Measurements from ENCODE around the gene COL10A1.

The COL10A1 gene

GRCh38 chr6:116139917-116140316 is 14.0 kb upstream of the COL10A1 start:
- no peaks in the 10 kb centered on the region for H3K9me3 ChIP-seq (replicated peaks in 1 of 2; ENCODE audit: control insufficient read depth in 2 of 2, insufficient read depth in 1 of 2, low read depth in 1 of 2, low read length in 2 of 2)
- H3K9ac ChIP-seq (ENCODE audit: low read depth, low read length, poor library complexity), result no peak overlapping the region
- no peak overlapping the region for H4K91ac ChIP-seq (ENCODE audit: low read depth, low read length, poor library complexity)
- H3K4ac ChIP-seq (ENCODE audit: low read length), result no peak overlapping the region
- H3K36me3 ChIP-seq (replicated peaks in 1 of 2; ENCODE audit: control insufficient read depth in 2 of 2, insufficient read depth in 2 of 2, low read length in 2 of 2), result no peaks in the 10 kb centered on the region
- H2BK5ac ChIP-seq (ENCODE audit: low read length), result no peak overlapping the region
- no peak overlapping the region for H2AK5ac ChIP-seq (ENCODE audit: low read depth, low read length)
- no peak overlapping the region for H3K4me3 ChIP-seq (ENCODE audit: low read length in 2 of 2)
- H2BK120ac ChIP-seq (ENCODE audit: low read depth, low read length), result no peak overlapping the region
- no peaks in the 10 kb centered on the region for H3K79me1 ChIP-seq (ENCODE audit: low read depth, low read length)
- H2BK12ac ChIP-seq (ENCODE audit: low read length), result no peak overlapping the region
- WGBS, 2 donors (ENCODE audit: extremely low coverage in 2 of 2, insufficient read length in 2 of 2, insufficient replicate concordance in 1 of 2), result no CpG with 5 or more reads among the region's 4 CpGs
- no peaks in the 10 kb centered on the region for H3K27me3 ChIP-seq (ENCODE audit: control insufficient read depth in 3 of 3, insufficient read depth in 3 of 3, low read depth in 1 of 3, low read length in 3 of 3)
- H3K14ac ChIP-seq (ENCODE audit: low read length), result no peak overlapping the region
- H3K23ac ChIP-seq (ENCODE audit: low read depth, low read length, poor library complexity), result no peak overlapping the region
- H3K4me1 ChIP-seq (ENCODE audit: control insufficient read depth in 2 of 2, insufficient read depth in 1 of 2, low read depth in 1 of 2, low read length in 2 of 2), result no peaks in the 10 kb centered on the region
- H2BK15ac ChIP-seq (ENCODE audit: low read length), result no peak overlapping the region
- H3K18ac ChIP-seq (ENCODE audit: low read length), result no peak overlapping the region
- no peak overlapping the region for H2AFZ ChIP-seq (ENCODE audit: low read length)
- no peak for DNase-seq (ENCODE audit: low spot score)
- no peak overlapping the region for H3K4me2 ChIP-seq (ENCODE audit: insufficient read depth, low read length, poor library complexity, severe bottlenecking)
- no peak overlapping the region for H3K27ac ChIP-seq (replicated peaks; ENCODE audit: low read length)
- H4K8ac ChIP-seq (ENCODE audit: low read depth, low read length), result no peak overlapping the region

GRCh38 chr6:116136933-116137340 is 11.0 kb upstream of the COL10A1 start:
- no peak for DNase-seq (ENCODE audit: low spot score)

GRCh38 chr6:116136373-116136772 is 10.4 kb upstream of the COL10A1 start:
- Histone ChIP-seq H4K91ac (ENCODE audit: low read depth, low read length, poor library complexity) (no peak overlapping the region), H3K4me2 (ENCODE audit: insufficient read depth, low read length, poor library complexity, severe bottlenecking) (no peak overlapping the region), H3K4ac (ENCODE audit: low read length) (no peak overlapping the region), H3K9me3 (replicated peaks in 1 of 2; ENCODE audit: control insufficient read depth in 2 of 2, insufficient read depth in 1 of 2, low read depth in 1 of 2, low read length in 2 of 2) (no peaks in the 10 kb centered on the region), H2BK120ac (ENCODE audit: low read depth, low read length) (no peak overlapping the region), H3K4me3 (ENCODE audit: low read length in 2 of 2) (no peak overlapping the region), H2BK15ac (ENCODE audit: low read length) (no peak overlapping the region), H3K18ac (ENCODE audit: low read length) (no peak overlapping the region), H2BK5ac (ENCODE audit: low read length) (no peak overlapping the region), H2AK5ac (ENCODE audit: low read depth, low read length) (no peak overlapping the region), H3K4me1 (ENCODE audit: control insufficient read depth in 2 of 2, insufficient read depth in 1 of 2, low read depth in 1 of 2, low read length in 2 of 2) (no peaks in the 10 kb centered on the region), H3K23ac (ENCODE audit: low read depth, low read length, poor library complexity) (no peak overlapping the region), H2AFZ (ENCODE audit: low read length) (no peak overlapping the region), H2BK12ac (ENCODE audit: low read length) (no peak overlapping the region), H4K8ac (ENCODE audit: low read depth, low read length) (no peak overlapping the region), H3K79me1 (ENCODE audit: low read depth, low read length) (no peaks in the 10 kb centered on the region), H3K9ac (ENCODE audit: low read depth, low read length, poor library complexity) (no peak overlapping the region), H3K14ac (ENCODE audit: low read length) (no peak overlapping the region), H3K27ac (replicated peaks; ENCODE audit: low read length) (no peak overlapping the region), H3K36me3 (replicated peaks in 1 of 2; ENCODE audit: control insufficient read depth in 2 of 2, insufficient read depth in 2 of 2, low read length in 2 of 2) (no peaks in the 10 kb centered on the region), H3K27me3 (ENCODE audit: control insufficient read depth in 3 of 3, insufficient read depth in 3 of 3, low read depth in 1 of 3, low read length in 3 of 3) (no peaks in the 10 kb centered on the region)
- no CpG with 5 or more reads among the region's 1 CpG for WGBS, 2 donors (ENCODE audit: extremely low coverage in 2 of 2, insufficient read length in 2 of 2, insufficient replicate concordance in 1 of 2)
- no peak for DNase-seq (ENCODE audit: low spot score)

More at GRCh38 chr6:116136933-116137340, 11.0 kb upstream of the COL10A1 start:
- Histone ChIP-seq H3K4me2 (ENCODE audit: insufficient read depth, low read length, poor library complexity, severe bottlenecking) (no peak overlapping the region), H3K9me3 (replicated peaks in 1 of 2; ENCODE audit: control insufficient read depth in 2 of 2, insufficient read depth in 1 of 2, low read depth in 1 of 2, low read length in 2 of 2) (no peaks in the 10 kb centered on the region), H3K9ac (ENCODE audit: low read depth, low read length, poor library complexity) (no peak overlapping the region), H4K8ac (ENCODE audit: low read depth, low read length) (no peak overlapping the region), H3K23ac (ENCODE audit: low read depth, low read length, poor library complexity) (no peak overlapping the region), H2BK5ac (ENCODE audit: low read length) (no peak overlapping the region), H2AK5ac (ENCODE audit: low read depth, low read length) (no peak overlapping the region), H3K27me3 (ENCODE audit: control insufficient read depth in 3 of 3, insufficient read depth in 3 of 3, low read depth in 1 of 3, low read length in 3 of 3) (no peaks in the 10 kb centered on the region), H3K4me1 (ENCODE audit: control insufficient read depth in 2 of 2, insufficient read depth in 1 of 2, low read depth in 1 of 2, low read length in 2 of 2) (no peaks in the 10 kb centered on the region), H2BK12ac (ENCODE audit: low read length) (no peak overlapping the region), H2BK15ac (ENCODE audit: low read length) (no peak overlapping the region), H3K79me1 (ENCODE audit: low read depth, low read length) (no peaks in the 10 kb centered on the region), H4K91ac (ENCODE audit: low read depth, low read length, poor library complexity) (no peak overlapping the region), H3K14ac (ENCODE audit: low read length) (no peak overlapping the region), H2BK120ac (ENCODE audit: low read depth, low read length) (no peak overlapping the region), H3K18ac (ENCODE audit: low read length) (no peak overlapping the region), H3K36me3 (replicated peaks in 1 of 2; ENCODE audit: control insufficient read depth in 2 of 2, insufficient read depth in 2 of 2, low read length in 2 of 2) (no peaks in the 10 kb centered on the region), H3K27ac (replicated peaks; ENCODE audit: low read length) (no peak overlapping the region), H2AFZ (ENCODE audit: low read length) (no peak overlapping the region), H3K4me3 (ENCODE audit: low read length in 2 of 2) (no peak overlapping the region), H3K4ac (ENCODE audit: low read length) (no peak overlapping the region)
- WGBS, 2 donors (ENCODE audit: extremely low coverage in 2 of 2, insufficient read length in 2 of 2, insufficient replicate concordance in 1 of 2), result no CpG with 5 or more reads among the region's 5 CpGs

GRCh38 chr6:116133453-116133852 is 7.5 kb upstream of the COL10A1 start:
- H4K8ac ChIP-seq (ENCODE audit: low read depth, low read length), result no peak overlapping the region
- H3K27ac ChIP-seq (replicated peaks; ENCODE audit: low read length), result no peak overlapping the region
- H3K36me3 ChIP-seq (replicated peaks in 1 of 2; ENCODE audit: control insufficient read depth in 2 of 2, insufficient read depth in 2 of 2, low read length in 2 of 2), result no peaks in the 10 kb centered on the region
- H4K91ac ChIP-seq (ENCODE audit: low read depth, low read length, poor library complexity), result no peak overlapping the region
- no peak overlapping the region for H3K14ac ChIP-seq (ENCODE audit: low read length)
- H3K9ac ChIP-seq (ENCODE audit: low read depth, low read length, poor library complexity), result no peak overlapping the region
- H3K4me1 ChIP-seq (ENCODE audit: control insufficient read depth in 2 of 2, insufficient read depth in 1 of 2, low read depth in 1 of 2, low read length in 2 of 2), result no peaks in the 10 kb centered on the region
- H3K9me3 ChIP-seq (replicated peaks in 1 of 2; ENCODE audit: control insufficient read depth in 2 of 2, insufficient read depth in 1 of 2, low read depth in 1 of 2, low read length in 2 of 2), result no peaks in the 10 kb centered on the region
- no peak overlapping the region for H3K23ac ChIP-seq (ENCODE audit: low read depth, low read length, poor library complexity)
- H2BK5ac ChIP-seq (ENCODE audit: low read length), result no peak overlapping the region
- H2AK5ac ChIP-seq (ENCODE audit: low read depth, low read length), result no peak overlapping the region
- no peak overlapping the region for H2AFZ ChIP-seq (ENCODE audit: low read length)
- H2BK120ac ChIP-seq (ENCODE audit: low read depth, low read length), result no peak overlapping the region
- no peak overlapping the region for H2BK15ac ChIP-seq (ENCODE audit: low read length)
- H3K27me3 ChIP-seq (ENCODE audit: control insufficient read depth in 3 of 3, insufficient read depth in 3 of 3, low read depth in 1 of 3, low read length in 3 of 3), result no peaks in the 10 kb centered on the region
- no peak overlapping the region for H3K18ac ChIP-seq (ENCODE audit: low read length)
- H3K4ac ChIP-seq (ENCODE audit: low read length), result no peak overlapping the region
- no peak overlapping the region for H3K4me3 ChIP-seq (ENCODE audit: low read length in 2 of 2)
- H3K4me2 ChIP-seq (ENCODE audit: insufficient read depth, low read length, poor library complexity, severe bottlenecking), result no peak overlapping the region
- DNase-seq (ENCODE audit: low spot score), result no peak
- no peaks in the 10 kb centered on the region for H3K79me1 ChIP-seq (ENCODE audit: low read depth, low read length)
- no CpG with 5 or more reads among the region's 3 CpGs for WGBS, 2 donors (ENCODE audit: extremely low coverage in 2 of 2, insufficient read length in 2 of 2, insufficient replicate concordance in 1 of 2)
- H2BK12ac ChIP-seq (ENCODE audit: low read length), result no peak overlapping the region

All from neuronal stem cell (in vitro differentiated cells).